ENCODE data around the gene YOD1. TPM values are rescaled to one million over a fixed set of nuclear protein-coding genes. Genes with fewer than 3 reads are reported as not detected.

Gene YOD1
- total RNA-seq, 1 experiment from 2014 or later: 12.5 TPM

- ChIA-PET POLR2A (ENCODE audit: unreplicated experiment) (no interaction called here), CTCF (interaction anchor here (0.6 kb wide), 1 partner anchor 8 kb away, joined by 3 read pairs; no protein-coding TSS in a partner anchor)
- peak in 1 of 2 experiments; percentile 83 for DNase-seq
- Histone ChIP-seq H3K4me1 (replicated peaks; ENCODE audit: insufficient read depth) (peaks cover 56% of the 10 kb centered on the region), H3K36me3 (ENCODE audit: low read depth) (no peaks in the 10 kb centered on the region), H3K4me2 (peak overlapping the region; percentile 84; the same call in 1 of the 2 replicates), H4K20me1 (ENCODE audit: insufficient read depth) (no peaks in the 10 kb centered on the region), H2AFZ (no peak overlapping the region), H3K9me3 (ENCODE audit: insufficient read depth, low read depth) (no peaks in the 10 kb centered on the region), H3K4me3 (no peak overlapping the region), H3K27ac (peak overlapping the region; percentile 83), H3F3A (ENCODE audit: insufficient read depth, low read depth) (peaks cover 23% of the 10 kb centered on the region; the same call in 1 of the 2 replicates), H3K9me2 (ENCODE audit: insufficient read depth) (no peaks in the 10 kb centered on the region), H3K27me3 (ENCODE audit: insufficient read depth, low read depth) (no peaks in the 10 kb centered on the region), H3K79me2 (ENCODE audit: low read depth) (peaks cover 18% of the 10 kb centered on the region)
- no TSS peak for BruUV-seq (replicated peaks)
- intact Hi-C loops (cut with micrococcal nuclease; ENCODE audit: unreplicated experiment): no loop called here
- TF ChIP-seq CTCF (conservative IDR thresholded peaks at IDR 0.05) (no peak), EZH2 (IDR thresholded peaks at IDR 0.05; ENCODE audit: low read depth) (no peak)
These were observed 16.0 kb downstream of the YOD1 start for GRCh38 chr1:207034998-207035397.

- H3K36me3 ChIP-seq (ENCODE audit: low read depth): no peaks in the 10 kb centered on the region
- no peaks in the 10 kb centered on the region for H3K9me3 ChIP-seq (ENCODE audit: insufficient read depth, low read depth)
- no peaks in the 10 kb centered on the region for H3K9me2 ChIP-seq (ENCODE audit: insufficient read depth)
- no peaks in the 10 kb centered on the region for H4K20me1 ChIP-seq (ENCODE audit: insufficient read depth)
- intact Hi-C loops (cut with micrococcal nuclease; ENCODE audit: unreplicated experiment): no loop called here
- ChIA-PET CTCF (interaction anchor here (2.2 kb wide), 1 partner anchor 13 kb away, joined by 6 read pairs; no protein-coding TSS in a partner anchor), POLR2A (ENCODE audit: unreplicated experiment) (no interaction called here)
- peak overlapping the region; percentile 83 for H3K27ac ChIP-seq
- H2AFZ ChIP-seq: no peak overlapping the region
- H3K79me2 ChIP-seq (ENCODE audit: low read depth): peaks cover 21% of the 10 kb centered on the region
- H3F3A ChIP-seq (ENCODE audit: insufficient read depth, low read depth): peaks cover 23% of the 10 kb centered on the region; the same call in 1 of the 2 replicates
- H3K27me3 ChIP-seq (ENCODE audit: insufficient read depth, low read depth): no peaks in the 10 kb centered on the region
- BruUV-seq (replicated peaks): no TSS peak
- peak overlapping the region; percentile 84 for H3K4me2 ChIP-seq
- no peak overlapping the region for H3K4me3 ChIP-seq
- H3K4me1 ChIP-seq (replicated peaks; ENCODE audit: insufficient read depth): peaks cover 63% of the 10 kb centered on the region
- no peak for DNase-seq
- TF ChIP-seq CTCF (conservative IDR thresholded peaks at IDR 0.05) (no peak), EZH2 (IDR thresholded peaks at IDR 0.05; ENCODE audit: low read depth) (no peak)
These were observed 16.8 kb downstream of the YOD1 start for GRCh38 chr1:207034208-207034607.

- peaks cover 23% of the 10 kb centered on the region; the same call in 1 of the 2 replicates for H3F3A ChIP-seq (ENCODE audit: insufficient read depth, low read depth)
- ChIA-PET CTCF (interaction anchor here (1.0 to 2.2 kb wide), 8 partner anchors 14 to 51 kb away, joined by 3 to 6 read pairs (median 4); partner anchors contain the start of gene PFKFB2), POLR2A (ENCODE audit: unreplicated experiment) (interaction anchor here (0.6 to 2.3 kb wide), 13 partner anchors 12 to 398 kb away, joined by 3 to 51 read pairs (median 7); partner anchors contain the start of genes DYRK3, PFKFB2 and YOD1)
- no peaks in the 10 kb centered on the region for H3K9me2 ChIP-seq (ENCODE audit: insufficient read depth)
- peak overlapping the region; percentile 84 for H3K4me2 ChIP-seq
- peaks cover 22% of the 10 kb centered on the region for H3K79me2 ChIP-seq (ENCODE audit: low read depth)
- no TSS peak for BruUV-seq (replicated peaks)
- no peaks in the 10 kb centered on the region for H4K20me1 ChIP-seq (ENCODE audit: insufficient read depth)
- no peaks in the 10 kb centered on the region for H3K9me3 ChIP-seq (ENCODE audit: insufficient read depth, low read depth)
- no peaks in the 10 kb centered on the region for H3K27me3 ChIP-seq (ENCODE audit: insufficient read depth, low read depth)
- intact Hi-C loops (cut with micrococcal nuclease; ENCODE audit: unreplicated experiment): no loop called here
- DNase-seq: no peak
- TF ChIP-seq CTCF (conservative IDR thresholded peaks at IDR 0.05) (no peak), EZH2 (IDR thresholded peaks at IDR 0.05; ENCODE audit: low read depth) (no peak)
- no peaks in the 10 kb centered on the region for H3K36me3 ChIP-seq (ENCODE audit: low read depth)
- peak overlapping the region; percentile 22; the same call in 1 of the 2 replicates for H3K4me3 ChIP-seq
- peaks cover 72% of the 10 kb centered on the region for H3K4me1 ChIP-seq (replicated peaks; ENCODE audit: insufficient read depth)
- H2AFZ ChIP-seq: peak overlapping the region; percentile 30; the same call in 1 of the 2 replicates
- H3K27ac ChIP-seq: peak overlapping the region; percentile 83
These were observed 17.7 kb downstream of the YOD1 start for GRCh38 chr1:207033302-207033701.

Data from PC-9 (cell line).